Endothelial cell of umbilical vein (primary cell): ENCODE results near the gene CALU.

Experiments
- EZH2 ChIP-seq: IDR thresholded peaks from 2 replicates; pipeline ENCODE4 v1.6.1; 2012; ENCODE audit warnings: borderline replicate concordance, low read depth, mild to moderate bottlenecking, moderate library complexity, low read length, inconsistent platforms; ENCODE audit not compliant: severe bottlenecking
- FOS ChIP-seq: IDR thresholded peaks from 2 replicates; pipeline ENCODE4 v1.6.1; 2011; ENCODE audit warnings: mild to moderate bottlenecking, low read length, moderate library complexity, borderline replicate concordance; ENCODE audit not compliant: insufficient read depth
- JUN ChIP-seq: IDR thresholded peaks from 2 replicates; pipeline ENCODE4 v1.6.1; 2011; ENCODE audit warnings: borderline replicate concordance, low read depth; ENCODE audit not compliant: insufficient read length, insufficient read depth
- POLR2A ChIP-seq: IDR thresholded peaks from 2 replicates; pipeline ENCODE4 v1.6.1; 2012; ENCODE audit warnings: low read depth, mild to moderate bottlenecking, control low read depth, low read length
- POLR2AphosphoS5 ChIP-seq: IDR thresholded peaks from 2 replicates; pipeline ENCODE4 v1.6.1; 2012; ENCODE audit warnings: low read depth, mild to moderate bottlenecking, control low read depth, low read length, moderate library complexity; ENCODE audit not compliant: insufficient read depth
- TF ChIP-seq, protein P1 (sequence below): IDR thresholded peaks from 2 replicates; pipeline ENCODE4 v1.6.1; 2011; ENCODE audit not compliant: insufficient read depth, insufficient read length
- TF ChIP-seq, protein P2 (sequence below), 2 donors: IDR thresholded peaks; 1 replicate in 1 of 2; 2 replicates in 1 of 2; pipeline ENCODE4 v1.5.1; 2011; ENCODE audit warnings: low read length in 2 of 2, mild to moderate bottlenecking in 2 of 2, moderate library complexity in 2 of 2, control low read depth in 1 of 2, inconsistent platforms in 1 of 2, low read depth in 1 of 2; ENCODE audit not compliant: insufficient read depth in 1 of 2; ENCODE audit errors: extremely low read depth in 1 of 2

DNA sequence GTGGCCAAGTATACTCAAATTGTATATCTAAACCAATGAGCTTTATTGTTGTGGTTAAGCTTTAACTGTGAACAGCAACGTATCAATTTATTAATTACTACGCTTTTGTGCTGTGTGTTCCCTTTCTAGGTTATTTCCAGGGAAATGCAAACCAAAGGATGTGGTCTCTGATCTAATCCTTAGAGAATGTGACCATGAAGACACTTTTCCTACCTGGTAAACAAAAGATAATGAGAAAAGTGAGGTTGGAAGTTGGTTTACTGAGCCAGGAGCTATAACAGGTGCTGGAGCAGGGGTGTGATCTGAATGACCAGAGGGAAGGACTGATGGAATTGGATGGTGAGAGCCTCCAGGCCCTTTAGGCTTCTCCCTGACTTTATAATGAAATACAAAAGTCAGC lies 25.4 kb upstream of the CALU start:
- TF ChIP-seq, protein P1, sequence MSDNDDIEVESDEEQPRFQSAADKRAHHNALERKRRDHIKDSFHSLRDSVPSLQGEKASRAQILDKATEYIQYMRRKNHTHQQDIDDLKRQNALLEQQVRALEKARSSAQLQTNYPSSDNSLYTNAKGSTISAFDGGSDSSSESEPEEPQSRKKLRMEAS: no peak
- TF ChIP-seq POLR2A (no peak), EZH2 (no peak), JUN (no peak), POLR2AphosphoS5 (no peak), FOS (no peak)
- TF ChIP-seq, protein P2, sequence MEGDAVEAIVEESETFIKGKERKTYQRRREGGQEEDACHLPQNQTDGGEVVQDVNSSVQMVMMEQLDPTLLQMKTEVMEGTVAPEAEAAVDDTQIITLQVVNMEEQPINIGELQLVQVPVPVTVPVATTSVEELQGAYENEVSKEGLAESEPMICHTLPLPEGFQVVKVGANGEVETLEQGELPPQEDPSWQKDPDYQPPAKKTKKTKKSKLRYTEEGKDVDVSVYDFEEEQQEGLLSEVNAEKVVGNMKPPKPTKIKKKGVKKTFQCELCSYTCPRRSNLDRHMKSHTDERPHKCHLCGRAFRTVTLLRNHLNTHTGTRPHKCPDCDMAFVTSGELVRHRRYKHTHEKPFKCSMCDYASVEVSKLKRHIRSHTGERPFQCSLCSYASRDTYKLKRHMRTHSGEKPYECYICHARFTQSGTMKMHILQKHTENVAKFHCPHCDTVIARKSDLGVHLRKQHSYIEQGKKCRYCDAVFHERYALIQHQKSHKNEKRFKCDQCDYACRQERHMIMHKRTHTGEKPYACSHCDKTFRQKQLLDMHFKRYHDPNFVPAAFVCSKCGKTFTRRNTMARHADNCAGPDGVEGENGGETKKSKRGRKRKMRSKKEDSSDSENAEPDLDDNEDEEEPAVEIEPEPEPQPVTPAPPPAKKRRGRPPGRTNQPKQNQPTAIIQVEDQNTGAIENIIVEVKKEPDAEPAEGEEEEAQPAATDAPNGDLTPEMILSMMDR (IDR thresholded peaks at IDR 0.05; ENCODE audit: extremely low read depth in 1 of 2, insufficient read depth in 1 of 2, low read depth in 1 of 2, low read length in 2 of 2): no peak
